ENCODE measurements around the gene DUOX2.
"Not testable (repeated sequence)": the region's sequence is repeated elsewhere in the genome, so short reads cannot be mapped to it uniquely, and the experiment has no call there.

Gene DUOX2

GRCh38 chr15:45118996-45119395 is 5.0 kb upstream of the DUOX2 start:
- DNase-seq (ENCODE audit: low spot score): no peak

DNA sequence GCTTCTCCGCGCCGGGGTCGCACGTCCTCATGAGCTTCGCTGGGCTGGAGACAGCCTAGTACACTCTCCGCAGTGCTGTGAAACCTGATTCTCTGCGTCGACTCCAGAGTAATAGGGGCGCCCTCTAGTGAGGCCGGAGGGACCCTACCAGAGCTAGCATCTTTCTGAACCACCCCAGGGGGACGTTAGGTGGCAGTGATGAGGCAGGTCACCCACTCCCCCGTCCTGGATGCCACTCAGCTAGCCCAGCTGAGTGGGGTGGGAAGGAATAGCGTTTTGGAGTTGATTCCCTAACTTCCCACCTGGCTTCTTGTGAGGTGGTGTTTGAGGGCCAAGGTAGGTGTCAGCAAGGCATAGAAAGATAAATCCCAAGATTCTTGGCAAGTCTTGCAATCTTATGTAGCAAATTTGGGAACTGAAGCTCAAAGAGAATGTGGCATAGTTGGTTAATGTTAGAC is 4.2 kb upstream of the DUOX2 start:
- DNase-seq (ENCODE audit: low spot score): peak; percentile 83

DNA sequence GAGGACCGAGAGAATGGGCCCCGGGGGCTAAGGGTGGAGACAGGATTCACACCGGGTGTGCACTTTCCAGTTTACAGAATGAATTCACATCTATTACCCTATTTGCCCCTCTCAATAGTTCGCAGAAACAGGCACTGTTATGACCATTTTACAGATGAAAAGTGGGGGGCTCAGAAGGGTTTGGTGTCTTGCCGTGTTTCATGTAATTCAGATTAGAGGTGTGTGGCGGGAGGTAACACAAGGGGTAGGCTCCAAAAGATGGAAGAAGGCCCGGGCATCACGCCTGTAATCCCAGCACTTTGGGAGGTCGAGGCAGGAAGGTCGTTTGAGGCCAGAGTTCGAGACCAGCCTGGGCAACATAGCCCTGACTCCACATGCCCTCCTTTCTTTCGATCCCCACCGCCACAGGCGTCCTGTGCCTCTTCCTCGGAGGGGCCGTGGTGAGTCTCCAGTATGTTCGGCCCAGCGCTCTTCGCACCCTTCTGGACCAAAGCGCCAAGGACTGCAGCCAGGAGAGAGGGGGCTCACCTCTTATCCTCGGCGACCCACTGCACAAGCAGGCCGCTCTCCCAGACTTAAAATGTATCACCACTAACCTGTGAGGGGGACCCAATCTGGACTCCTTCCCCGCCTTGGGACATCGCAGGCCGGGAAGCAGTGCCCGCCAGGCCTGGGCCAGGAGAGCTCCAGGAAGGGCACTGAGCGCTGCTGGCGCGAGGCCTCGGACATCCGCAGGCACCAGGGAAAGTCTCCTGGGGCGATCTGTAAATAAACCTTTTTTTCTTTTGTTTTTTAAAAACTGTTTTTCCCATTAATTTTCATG is 3.5 kb upstream of the DUOX2 start:
- no peak for DNase-seq (ENCODE audit: low spot score)

DNA sequence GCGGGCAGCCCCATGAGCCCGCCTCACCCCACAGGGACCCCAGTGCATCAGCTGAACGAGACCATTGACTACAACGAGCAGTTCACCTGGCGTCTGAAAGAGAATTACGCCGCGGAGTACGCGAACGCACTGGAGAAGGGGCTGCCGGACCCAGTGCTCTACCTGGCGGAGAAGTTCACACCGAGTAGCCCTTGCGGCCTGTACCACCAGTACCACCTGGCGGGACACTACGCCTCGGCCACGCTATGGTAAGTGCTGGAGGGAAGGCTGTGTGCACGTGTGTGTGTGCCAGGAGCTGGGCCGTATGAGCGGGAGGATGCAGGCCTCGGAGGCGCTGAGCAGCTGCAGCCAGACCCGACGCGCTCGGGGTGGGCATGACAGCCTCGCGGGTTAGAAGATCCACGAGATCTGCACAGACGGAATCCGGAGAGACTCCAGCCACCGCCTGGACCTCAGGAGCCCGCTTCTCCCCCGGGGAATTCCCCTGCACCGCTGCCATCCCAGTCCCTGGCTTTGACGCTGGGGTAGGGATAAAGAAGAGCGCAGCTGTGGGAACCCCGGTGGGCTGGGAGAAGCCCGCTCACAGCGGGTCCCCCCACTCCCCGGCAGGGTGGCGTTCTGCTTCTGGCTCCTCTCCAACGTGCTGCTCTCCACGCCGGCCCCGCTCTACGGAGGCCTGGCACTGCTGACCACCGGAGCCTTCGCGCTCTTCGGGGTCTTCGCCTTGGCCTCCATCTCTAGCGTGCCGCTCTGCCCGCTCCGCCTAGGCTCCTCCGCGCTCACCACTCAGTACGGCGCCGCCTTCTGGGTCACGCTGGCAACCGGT is 2.7 kb upstream of the DUOX2 start:
- no peak for DNase-seq (ENCODE audit: low spot score)

GRCh38 chr15:45116006-45116481 is 2.1 kb upstream of the DUOX2 start:
- DNase-seq (ENCODE audit: low spot score): no peak

DNA sequence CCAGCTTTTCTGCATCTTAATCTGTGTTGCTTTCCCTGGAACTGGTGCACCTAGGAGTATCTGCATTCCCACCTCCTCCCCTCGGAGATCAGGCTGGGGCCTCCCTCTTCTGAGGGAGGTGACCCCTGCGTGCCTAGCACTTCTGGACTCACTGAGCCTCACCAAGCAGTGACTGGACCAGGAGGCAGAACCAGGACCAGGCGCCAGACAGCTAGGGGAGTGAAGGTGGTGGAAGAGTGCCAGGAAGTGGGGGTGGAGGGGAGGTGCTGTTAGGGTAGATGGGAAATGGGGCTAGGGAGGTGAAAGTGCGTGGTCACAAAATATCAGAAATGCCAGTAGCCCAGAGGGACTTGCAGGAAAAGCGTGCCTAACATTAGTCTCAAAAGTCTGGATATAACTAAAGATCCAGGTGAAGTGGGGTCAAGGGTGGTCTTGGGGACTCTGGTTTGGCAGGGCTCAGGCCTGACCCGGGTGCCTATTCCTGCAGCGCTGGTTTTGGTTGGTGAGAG is 1.4 kb upstream of the DUOX2 start:
- no peak for DNase-seq (ENCODE audit: low spot score)

- no peak for DNase-seq (ENCODE audit: low spot score)
Measured at GRCh38 chr15:45114751-45115085, 746 bp upstream of the DUOX2 start.

DNA sequence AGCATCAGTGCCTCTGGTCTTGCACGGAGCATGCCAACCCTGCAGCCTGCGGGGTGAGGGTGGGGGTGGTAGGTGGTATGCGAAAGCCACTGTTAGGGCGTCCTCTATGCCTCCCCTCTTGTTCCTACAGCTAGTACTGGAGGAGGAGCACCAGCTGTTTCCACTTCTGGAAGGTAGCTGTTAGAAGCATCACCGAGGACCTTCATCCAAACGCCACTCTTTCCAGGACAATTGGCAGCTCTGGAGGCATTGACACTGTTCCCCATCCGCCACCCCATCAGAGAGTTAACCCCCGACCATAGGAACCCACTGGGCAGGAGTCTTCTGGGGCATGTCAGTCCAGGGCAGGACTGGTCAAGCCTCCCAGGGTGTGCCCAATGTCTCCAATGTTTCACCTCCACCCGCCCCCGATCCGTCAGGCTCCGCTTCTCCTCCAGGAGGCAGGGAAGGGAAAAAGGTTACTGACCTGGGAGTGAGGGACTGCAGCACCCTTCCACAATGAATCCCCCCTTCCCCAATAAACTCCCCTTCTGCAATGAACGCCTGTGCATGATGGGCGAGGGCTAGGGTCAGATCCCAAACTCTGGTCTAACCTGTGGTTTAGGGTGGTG is 487 bp downstream of the DUOX2 start:
- no peak for DNase-seq (ENCODE audit: low spot score)

DNA sequence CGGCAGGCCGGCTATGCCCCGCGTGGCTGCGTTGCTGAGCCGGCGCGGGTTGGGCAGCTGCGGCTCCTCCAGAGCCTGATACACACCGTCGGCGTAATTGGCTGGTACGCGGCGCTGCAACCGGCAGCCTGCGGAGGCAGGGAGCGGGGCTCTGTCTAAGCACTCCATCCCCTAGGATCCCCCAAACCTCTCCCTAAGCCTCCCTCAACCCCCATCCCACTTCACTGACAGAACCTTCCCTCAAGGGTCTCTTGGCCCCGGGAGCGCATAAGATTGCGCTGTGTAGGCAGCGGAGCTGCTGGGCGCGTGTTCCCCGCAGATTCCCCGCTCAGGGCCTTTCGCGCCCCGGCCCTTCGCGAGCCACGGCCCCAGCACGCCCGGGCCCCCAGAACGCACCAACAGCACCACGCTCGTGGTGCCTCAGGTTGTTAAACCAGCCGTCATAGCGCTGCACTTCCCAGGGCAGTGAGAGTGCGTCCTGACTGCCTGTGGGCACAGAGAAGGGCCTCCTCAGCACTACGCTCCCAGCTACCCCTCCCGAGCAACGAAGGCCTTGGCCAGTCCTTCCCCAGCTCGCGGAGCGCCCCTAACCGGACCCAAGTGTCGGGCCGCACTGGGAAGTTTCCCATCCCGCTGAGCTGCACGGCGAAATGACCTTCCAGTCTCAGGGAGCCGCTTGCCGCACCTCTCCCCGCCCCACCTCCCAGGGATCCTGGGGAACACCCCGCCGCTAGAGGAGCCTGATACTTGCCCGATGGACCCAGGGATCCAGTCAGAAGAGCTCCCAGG is 1.2 kb downstream of the DUOX2 start:
- DNase-seq (ENCODE audit: low spot score): no peak

DNA sequence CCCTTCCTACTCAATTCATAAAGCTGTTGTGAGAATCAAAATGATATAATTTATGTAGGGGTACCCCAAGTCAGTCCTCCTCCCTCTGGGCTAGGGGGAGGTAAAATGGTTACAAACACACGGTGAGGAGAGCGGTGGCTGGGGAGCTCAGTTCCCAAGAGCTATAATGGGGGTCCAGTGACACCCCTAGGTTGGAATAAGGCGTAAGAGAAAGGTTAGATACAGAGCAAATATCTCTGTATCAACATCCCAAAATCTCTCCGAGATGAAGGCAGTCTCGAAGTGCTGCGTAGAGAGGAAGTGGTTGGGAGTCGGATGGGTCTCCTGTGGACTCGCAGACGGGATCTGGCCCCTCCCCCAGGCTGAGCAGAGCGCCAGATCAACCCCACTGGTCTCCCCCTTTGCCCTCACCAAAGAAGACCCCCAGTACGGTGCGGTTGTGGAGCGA is 1.8 kb downstream of the DUOX2 start:
- DNase-seq (ENCODE audit: low spot score): no peak

GRCh38 chr15:45111390-45112142 is 2.4 kb downstream of the DUOX2 start:
- no peak for DNase-seq (ENCODE audit: low spot score)

DNA sequence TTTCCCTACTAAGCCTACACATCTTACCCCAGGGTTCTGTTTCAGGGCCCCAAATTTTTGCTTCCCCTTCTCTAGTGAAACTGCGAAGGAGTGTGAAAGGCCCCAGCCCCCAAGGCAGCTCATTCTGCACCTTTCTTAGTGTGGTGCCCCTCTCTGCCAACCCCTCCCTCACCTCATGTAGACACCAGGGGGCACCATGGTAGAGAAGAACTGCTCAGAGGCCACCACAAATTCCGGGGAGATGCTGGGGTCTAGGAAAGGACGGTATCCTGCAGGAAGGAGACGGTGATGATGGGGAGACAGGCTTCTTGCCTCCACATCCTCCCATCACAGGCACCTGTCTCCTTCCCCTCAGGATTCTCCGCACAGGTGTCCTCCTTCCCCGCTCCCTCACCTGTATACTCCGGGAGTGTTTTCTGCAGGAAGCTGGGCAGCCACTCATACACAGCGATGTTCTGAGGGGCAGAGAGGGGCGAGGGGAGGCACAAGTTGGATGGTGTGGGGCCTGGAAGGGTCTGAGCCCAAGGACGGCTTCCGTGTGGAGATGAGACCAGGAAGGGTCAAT is 3.6 kb downstream of the DUOX2 start:
- no peak for DNase-seq (ENCODE audit: low spot score)

DNA sequence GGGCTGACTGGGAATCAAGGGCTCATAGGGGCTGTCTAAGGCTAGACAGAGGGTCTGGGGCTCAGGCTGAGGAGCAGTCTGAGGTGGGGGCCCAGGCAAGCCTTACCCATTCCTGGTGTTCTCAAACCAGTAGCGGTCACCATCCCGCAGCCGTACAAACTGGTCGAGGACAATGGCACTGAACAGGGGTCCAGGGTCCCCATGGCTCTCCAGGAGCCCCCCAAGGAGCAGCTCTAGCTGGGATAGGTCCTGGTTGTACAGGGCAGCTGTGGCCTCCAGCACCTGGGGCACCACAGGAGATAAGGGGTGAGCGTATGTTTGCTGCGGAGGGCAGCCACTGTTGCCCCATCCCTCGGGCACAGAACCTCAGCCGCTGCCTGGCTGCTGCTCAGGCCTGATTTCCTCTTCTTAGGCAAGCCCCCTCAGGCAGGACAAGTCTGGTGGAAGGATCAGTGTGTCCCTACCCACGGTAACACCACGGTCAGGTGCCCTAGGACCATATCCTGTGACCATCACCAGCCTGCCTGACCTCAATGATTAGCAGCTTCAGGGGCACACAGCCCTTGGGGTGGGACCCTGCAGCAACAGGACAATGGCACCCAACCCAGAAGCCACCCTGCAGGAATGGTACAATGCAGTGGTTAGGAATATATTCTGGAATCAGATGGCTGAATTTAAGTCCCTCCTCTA is 5.9 kb downstream of the DUOX2 start:
- no peak for DNase-seq (ENCODE audit: low spot score)

DNA sequence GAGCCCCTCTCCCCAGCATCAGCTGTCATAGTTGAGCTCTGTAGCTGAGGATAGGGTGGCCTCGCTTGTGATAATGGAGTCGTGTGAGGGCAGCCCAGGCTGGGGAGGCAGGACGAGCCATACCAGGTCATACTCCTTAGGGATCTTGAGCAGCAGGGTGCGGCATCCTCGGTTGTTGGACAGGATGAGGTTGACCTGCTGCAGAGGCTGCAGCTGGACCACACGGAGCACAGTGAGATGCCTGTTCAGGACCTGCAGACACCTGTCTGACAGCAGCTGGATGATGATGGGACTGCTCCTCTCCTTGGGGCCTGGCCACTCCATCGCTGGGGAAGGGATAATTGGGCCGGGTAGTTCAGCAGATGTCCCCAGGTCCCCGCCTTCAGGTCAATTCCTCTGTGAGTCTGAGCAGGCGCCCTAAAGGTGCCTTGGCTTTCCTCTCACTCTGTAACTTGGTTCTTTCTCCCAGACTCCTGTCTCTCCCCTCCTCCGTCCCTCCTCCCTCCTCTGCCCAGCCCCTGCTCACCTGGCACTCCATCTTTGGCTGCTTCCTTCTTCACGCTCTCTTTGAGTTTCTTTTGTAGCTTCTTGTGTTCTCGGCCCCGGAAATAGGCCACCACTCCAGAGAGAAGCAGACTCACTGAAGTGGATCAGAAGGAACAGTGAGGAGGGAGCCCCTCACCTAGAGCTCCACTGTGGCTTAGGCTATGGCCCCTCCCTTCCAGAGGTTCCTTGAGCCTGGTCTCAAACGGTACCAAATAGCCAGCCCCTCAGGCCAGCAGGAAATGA is 7.8 kb downstream of the DUOX2 start:
- DNase-seq (ENCODE audit: low spot score): no peak

GRCh38 chr15:45105586-45105985 is 8.4 kb downstream of the DUOX2 start:
- no peak for DNase-seq (ENCODE audit: low spot score)

- DNase-seq (ENCODE audit: low spot score): not testable (repeated sequence)
Measured at GRCh38 chr15:45104170-45104569, 9.8 kb downstream of the DUOX2 start.

- DNase-seq (ENCODE audit: low spot score): no peak
Measured at GRCh38 chr15:45102226-45102625, 11.7 kb downstream of the DUOX2 start.

GRCh38 chr15:45101749-45102148 is 12.2 kb downstream of the DUOX2 start:
- no peak for DNase-seq (ENCODE audit: low spot score)

Measured in COLO829 (cell line).